Heart left ventricle (tissue), 16 donors: ENCODE data around the gene NLRP6. TPM values are rescaled to one million over a fixed set of nuclear protein-coding genes. Genes with fewer than 3 reads are reported as not detected.
A peak's percentile ranks its signal among the peaks of the same experiment; 100 is the strongest.

ENCODE experiments used
- ATAC-seq, 4 donors: fragments of 200-7000 bp; cut with Tn5 transposase; one replicate each; pipeline ENCODE4 v1.9.1; 2020 to 2022; ENCODE audit warnings: moderate library complexity in 4 of 4, mild to moderate bottlenecking in 3 of 4, moderate number of reproducible peaks in 1 of 4
- DNase-seq, 5 donors: peaks; one replicate each; pipeline ENCODE4 v3.0.0-alpha.2; 2020
- H3K27ac ChIP-seq, 12 donors: fragments of 200-600 bp; sonication (generic) in 4 of 12; one replicate each; pipeline versions ENCODE4 v1.5.0 to v1.8.0; 2016 to 2022; ENCODE audit warnings: mild to moderate bottlenecking in 2 of 12
- H3K27me3 ChIP-seq, 9 donors: fragments of 200-600 bp; sonication (generic) in 2 of 9; one replicate each; pipeline versions ENCODE4 v1.5.1 to v1.8.0; 2016 to 2022; ENCODE audit warnings: mild to moderate bottlenecking in 3 of 9
- H3K36me3 ChIP-seq, 9 donors: fragments of 200-600 bp; sonication (generic) in 2 of 9; one replicate each; pipeline versions ENCODE4 v1.5.0 to v1.8.0; 2018 to 2022; ENCODE audit warnings: mild to moderate bottlenecking in 2 of 9
- H3K4me1 ChIP-seq, 12 donors: fragments of 200-600 bp; sonication (generic) in 4 of 12; one replicate each; pipeline versions ENCODE4 v1.5.0 to v1.8.0; 2016 to 2022; ENCODE audit warnings: mild to moderate bottlenecking in 3 of 12
- H3K4me3 ChIP-seq, 12 donors: fragments of 200-600 bp; sonication (generic) in 4 of 12; one replicate each; pipeline versions ENCODE4 v1.5.0 to v1.8.0; 2017 to 2022; ENCODE audit warnings: mild to moderate bottlenecking in 9 of 12, moderate library complexity in 4 of 12
- H3K9me3 ChIP-seq, 12 donors: fragments of 200-600 bp; sonication (generic) in 4 of 12; one replicate each; pipeline versions ENCODE4 v1.5.0 to v1.8.0; 2016 to 2022; ENCODE audit warnings: mild to moderate bottlenecking in 1 of 12
- CTCF ChIP-seq, 12 donors: fragments of 200-600 bp; sonication (generic) in 4 of 12; IDR thresholded peaks; one replicate each; pipeline versions ENCODE4 v1.5.0 to v1.8.0; 2018 to 2022; ENCODE audit warnings: antibody characterized with exemption in 12 of 12, mild to moderate bottlenecking in 5 of 12
- POLR2A ChIP-seq, 2 donors: fragments of 450-650 bp; IDR thresholded peaks; one replicate each; pipeline ENCODE4 v1.6.1; 2017; ENCODE audit warnings: antibody characterized with exemption in 2 of 2, mild to moderate bottlenecking in 2 of 2, moderate library complexity in 2 of 2
- WGBS, 4 donors: extraction: QIAGEN DNeasy Blood & Tissue Kit in 2 of 4; methylation state at CpG; one replicate each; pipeline versions ENCODE4 v1.1.5 to v1.1.7; 2013 to 2018; 5-methylcytosine and 5-hydroxymethylcytosine counted together
- intact Hi-C, 10 donors: fragments of 100-400 bp; cut with DNase I; formaldehyde crosslinking; loops; one replicate each; pipeline versions ENCODE4 v1.11.1 to v1.14.2; 2022
- polyA plus RNA-seq, 2 donors: library from polyadenylated mRNA; stranded (reverse); fragments of 200-250 nt; gene quantifications; one replicate each; pipeline ENCODE4 v1.2.3, GENCODE V29; 2013
- total RNA-seq, 9 donors: library from RNA; depleted of rRNA in 2 of 9; stranded (reverse); fragments of >200 nt in 2 of 9; fragmentation: NEBNext Ultra II Directional in 3 of 9; extraction: Animal tissue kit (Norgen Biotek cat#: 25700) in 3 of 9; gene quantifications; one replicate each; pipeline versions ENCODE4 v1.1.0 to v1.2.4, GENCODE V29; 2016 to 2023
- donor health status: ischemic (EF 13 %, LVEDD 7.1; RV severe dilation, severe dysfunction).
- donor health status: healthy with polysubstance abuse.
- donor health status: DM: no; HTN: yes; CAD: no.
- donor health status: DM: no; HTN: no; CAD: no.
- donor health status: ischemic (EF 25% LVEDD 6.9; RV normal size, moderate dysfunction).
- donor health status: ischemic (EF 25% LVEDD 5.7; RV mildly dilated, moderate dysfunction).
- donor health status: healthy.
- donor health status: DM: yes; HTN: yes; CAD: no.
- donor health status: ischemic (EF 35%, LVEDD 5.7; RV mildly dilated, moderate dysfunction).
- donor health status: nonischemic (EF 11% LVEDD 7.7; RV severe dilation, severe dysfunction).
- donor health status: DM: yes; HTN: yes; CAD: no.
- donor health status: PGD.
- donor health status: ischemic (EF 29% LVEDD 5.4; RV normal size, mild dysfunction).
- donor health status: nonischemic (EF 23%, LVEDD 6.1; RV moderate dilation, normal function).

The NLRP6 gene
- total and polyA plus RNA-seq, 11 donors, result 0.09 to 0.20 (median 0.14) TPM; not detected in 6

- intact Hi-C loops, result loop anchor here in 1 of 10 donors (2.0 kb wide), 1 partner anchor 52 kb away; the partner anchor contains the start of genes PSMD13 and SIRT3
- WGBS, 4 donors, result 0 to 2% (median 1%) methylated on average over 22 to 111 of the region's 112 CpGs
- peaks cover 0 to 35% (median 19%) of the 10 kb centered on the region in 9 donors for H3K27me3 ChIP-seq
Measured at GRCh38 chr11:288478-289397, 10.5 kb downstream of the NLRP6 start, which contains the start of gene PGGHG. PGGHG (plus strand) TSS chr11:289126; CDS start chr11:289817, 691 bp downstream.

GRCh38 chr11:289398-289711 is 11.1 kb downstream of the NLRP6 start:
- no peak for DNase-seq
- peak overlapping the region; percentile 20 to 92 (median 74) for H3K4me3 ChIP-seq
- peaks cover 0 to 9% (median 0%) of the 10 kb centered on the region in 9 donors for H3K36me3 ChIP-seq
- no peaks in the 10 kb centered on the region for H3K9me3 ChIP-seq
- TF ChIP-seq CTCF (IDR thresholded peaks at IDR 0.05) (no peak), POLR2A (IDR thresholded peaks at IDR 0.05) (no peak)
- ATAC-seq, result peak in 1 of 4 donors; percentile 4
- peaks cover 0 to 24% (median 12%) of the 10 kb centered on the region in 12 donors for H3K4me1 ChIP-seq
- peaks cover 0 to 29% (median 16%) of the 10 kb centered on the region in 9 donors for H3K27me3 ChIP-seq
- peak overlapping the region in 10 of 12 donors; percentile 57 to 83 (median 72) for H3K27ac ChIP-seq
- WGBS, 4 donors, result 20 to 36% (median 26%) methylated on average over 6 to 14 of the region's 14 CpGs
- intact Hi-C loops, result loop anchor here in 1 of 10 donors (2.0 kb wide), 1 partner anchor 53 kb away; the partner anchor contains the start of genes PSMD13 and SIRT3

More at GRCh38 chr11:288478-289397, 10.5 kb downstream of the NLRP6 start, which contains the start of gene PGGHG:
- Histone ChIP-seq H3K4me3 (peak within 1 kb of the TSS; percentile 61 to 92 (median 78)), H3K27ac (peak within 1 kb of the TSS in 11 of 12 donors; percentile 57 to 83 (median 71)), H3K9me3 (no peaks in the 10 kb centered on the region), H3K4me1 (peaks cover 0 to 24% (median 12%) of the 10 kb centered on the region in 12 donors), H3K36me3 (peaks cover 0 to 9% (median 0%) of the 10 kb centered on the region in 9 donors)
- TF ChIP-seq POLR2A (IDR thresholded peaks at IDR 0.05) (peak in 1 of 2 donors; percentile 21), CTCF (IDR thresholded peaks at IDR 0.05) (no peak)
- ATAC-seq, result peak; percentile 61 to 90 (median 87)
- DNase-seq, result peak; percentile 85 to 94 (median 88)

GRCh38 chr11:289712-290620 is 11.8 kb downstream of the NLRP6 start:
- peak overlapping the region in 9 of 12 donors; percentile 57 to 83 (median 71) for H3K27ac ChIP-seq
- WGBS, 4 donors, result 86 to 94% (median 88%) methylated on average over 42 to 48 of the region's 48 CpGs
- no peak for ATAC-seq

More at GRCh38 chr11:289712-290620, 11.8 kb downstream of the NLRP6 start:
- DNase-seq, result peak in 4 of 5 donors; percentile 18 to 60 (median 23)
- TF ChIP-seq POLR2A (IDR thresholded peaks at IDR 0.05) (no peak), CTCF (IDR thresholded peaks at IDR 0.05) (no peak)
- intact Hi-C loops, result loop anchor here in 3 of 10 donors (2.0 to 10.0 kb wide), 3 partner anchors 38 to 85 kb away; partner anchors contain the start of genes BET1L (in 1 of the 3), PSMD13 (in 1 of the 3), RIC8A (in 1 of the 3) and SIRT3 (in 1 of the 3)
- Histone ChIP-seq H3K4me3 (peak overlapping the region in 11 of 12 donors; percentile 61 to 92 (median 77)), H3K4me1 (peaks cover 0 to 24% (median 12%) of the 10 kb centered on the region in 12 donors), H3K27me3 (peaks cover 0 to 23% (median 11%) of the 10 kb centered on the region in 9 donors), H3K9me3 (no peaks in the 10 kb centered on the region), H3K36me3 (peaks cover 0 to 9% (median 0%) of the 10 kb centered on the region in 9 donors)
